ENCODE measurements around the gene MAP6. TPM values are rescaled to one million over a fixed set of nuclear protein-coding genes. Genes with fewer than 3 reads are reported as not detected.

The MAP6 gene
- 1 to 10 TPM; 5.9 to 8.9 (median 7.4) TPM for total RNA-seq
- 3.8 TPM for polyA plus RNA-seq
- long read RNA-seq, donor 1, full-length matches to known transcripts: 30 of 31 reads
- long read RNA-seq, donor 1, partial matches to known transcripts: 0 of 31 reads
- long read RNA-seq, donor 1, other reads (novel, unspliced or antisense): 1 of 31 reads
- long read RNA-seq, donor 2, full-length matches to known transcripts: 6 of 11 reads
- long read RNA-seq, donor 2, partial matches to known transcripts: 0 of 11 reads
- long read RNA-seq, donor 2, other reads (novel, unspliced or antisense): 5 of 11 reads
- long read RNA-seq, donor 3: 0 reads
- long read RNA-seq, donor 4, full-length matches to known transcripts: 14 of 14 reads
- long read RNA-seq, donor 4, partial matches to known transcripts: 0 of 14 reads
- long read RNA-seq, donor 4, other reads (novel, unspliced or antisense): 0 of 14 reads

DNA sequence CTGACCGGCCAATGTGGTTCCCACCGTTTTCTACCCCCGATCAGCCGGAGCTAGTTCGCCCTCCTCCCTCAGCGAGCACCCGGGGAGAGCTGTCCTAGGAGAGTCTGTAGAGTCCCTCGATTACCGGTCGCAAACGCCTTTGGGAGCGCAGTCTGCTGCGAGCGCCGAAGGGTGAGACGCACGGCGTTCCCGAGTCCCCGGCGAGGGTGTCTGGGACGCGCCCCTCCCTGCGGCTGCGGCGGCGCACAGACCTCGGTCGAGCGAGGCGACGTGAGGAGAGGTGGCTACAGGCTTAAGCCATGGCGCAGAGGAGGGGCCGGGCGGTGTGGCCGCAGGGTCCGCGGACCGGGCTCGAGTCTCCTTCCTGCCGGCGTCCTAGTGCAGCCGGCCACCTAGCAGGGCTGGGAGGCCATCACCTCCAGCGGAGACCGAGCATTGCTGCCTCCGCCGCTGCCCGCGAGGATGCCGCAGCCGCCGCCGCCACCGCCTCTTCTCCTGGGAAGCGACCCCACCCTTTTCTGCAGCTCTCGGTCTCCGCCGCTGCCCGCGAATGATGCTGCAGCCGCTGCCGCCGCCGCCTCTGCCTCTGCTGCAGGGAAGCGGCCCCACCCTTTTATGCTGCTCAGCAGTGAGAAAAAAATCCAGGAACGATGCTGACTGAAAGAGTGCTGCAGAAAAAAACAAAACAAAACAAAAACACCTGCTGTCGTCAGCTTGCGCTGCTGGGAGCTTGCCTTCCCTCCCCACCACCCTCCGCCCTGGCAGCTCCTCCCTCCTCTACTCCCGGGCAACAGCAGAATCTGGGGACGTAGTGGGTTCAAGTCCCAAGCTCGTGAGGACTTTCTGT, at the start of gene MAP6:
Gene MAP6, minus strand, starts transcription at position 588 of the 847 bp plus-strand sequence. CDS start 669 bp downstream, outside the sequence.
- DNase-seq (peak; percentile 34 to 71 (median 71)), ATAC-seq (peak; percentile 55 to 74)
- 2% methylated on average over 72 of the region's 72 CpGs for WGBS

DNA sequence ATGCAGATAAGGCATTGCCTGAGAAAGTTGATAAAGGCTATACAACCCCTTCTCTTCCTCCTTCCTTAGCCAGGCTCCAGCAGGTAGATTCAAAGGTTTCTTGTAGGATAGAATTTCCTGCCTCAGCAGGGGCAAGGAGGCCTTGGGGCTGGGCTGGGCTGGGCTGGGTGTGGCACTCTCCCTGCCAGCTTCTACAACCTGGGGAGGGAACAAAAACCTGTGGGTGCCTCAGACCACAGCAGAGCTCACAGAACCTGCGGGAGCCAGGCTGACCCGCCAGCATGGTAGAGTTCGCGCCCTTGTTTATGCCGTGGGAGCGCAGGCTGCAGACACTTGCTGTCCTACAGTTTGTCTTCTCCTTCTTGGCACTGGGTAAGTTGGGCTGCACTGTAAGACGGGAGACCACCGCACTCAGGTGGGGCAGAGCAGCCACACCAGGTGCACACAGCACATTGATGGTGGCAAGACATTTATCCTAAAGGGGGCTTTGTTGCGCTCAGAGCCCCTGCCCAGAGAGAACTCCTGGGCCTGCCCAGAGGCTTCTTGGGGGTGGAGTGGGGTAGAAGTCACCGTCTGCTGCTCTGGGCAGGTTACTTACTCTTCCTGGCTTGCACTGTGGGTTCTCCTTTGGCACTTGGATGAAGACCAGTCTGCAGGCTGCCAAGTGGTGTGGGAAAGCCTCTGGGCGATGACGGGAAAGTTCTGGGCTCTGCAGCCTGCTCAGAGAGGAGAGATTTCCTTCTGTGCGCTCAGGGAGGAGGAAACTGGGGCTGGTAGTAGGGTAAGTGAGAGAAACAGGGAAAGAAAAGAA, 49.0 kb upstream of the MAP6 start, which contains the start of gene MOGAT2:
Gene MOGAT2, plus strand, starts transcription at position 231 of the 811 bp plus-strand sequence. Its CDS starts 51 bp downstream, at position 282.
- Histone ChIP-seq H3K27me3 (ENCODE audit: control insufficient read depth, insufficient read depth) (no peaks in the 10 kb centered on the region), H3K4me3 (ENCODE audit: low read length) (no peak within 1 kb of the TSS), H3K27ac (ENCODE audit: low read length) (no peak within 1 kb of the TSS), H3K9me3 (ENCODE audit: control insufficient read depth, low read length) (no peaks in the 10 kb centered on the region), H3K4me1 (ENCODE audit: control insufficient read depth, insufficient read depth, low read length) (no peaks in the 10 kb centered on the region)
- ATAC-seq (no peak), DNase-seq (no peak)
- WGBS: 78% methylated on average over 13 of the region's 13 CpGs
- intact Hi-C loops (cut with DNase I): loop anchor here in 1 of 4 donors (10.0 kb wide), 1 partner anchor 47 kb away; the partner anchor contains the start of gene DGAT2

More for the DNA sequence above, at the start of gene MAP6:
- Histone ChIP-seq H3K9me3 (ENCODE audit: control insufficient read depth, low read length) (no peaks in the 10 kb centered on the region), H3K4me3 (ENCODE audit: low read length) (peak within 1 kb of the TSS; percentile 52), H3K27ac (ENCODE audit: low read length) (no peak within 1 kb of the TSS), H3K27me3 (ENCODE audit: control insufficient read depth, insufficient read depth) (no peaks in the 10 kb centered on the region), H3K4me1 (ENCODE audit: control insufficient read depth, insufficient read depth, low read length) (peaks cover 2% of the 10 kb centered on the region)
- intact Hi-C loops (cut with DNase I): loop anchor here in 1 of 4 donors (5.0 kb wide), 1 partner anchor 86 kb away; no protein-coding TSS in a partner anchor

- Histone ChIP-seq H3K4me1 (ENCODE audit: control insufficient read depth, insufficient read depth, low read length) (no peaks in the 10 kb centered on the region), H3K27ac (ENCODE audit: low read length) (no peak overlapping the region), H3K27me3 (ENCODE audit: control insufficient read depth, insufficient read depth) (no peaks in the 10 kb centered on the region), H3K4me3 (ENCODE audit: low read length) (no peak overlapping the region), H3K9me3 (ENCODE audit: control insufficient read depth, low read length) (no peaks in the 10 kb centered on the region)
- intact Hi-C loops (cut with DNase I): loop anchor here in 1 of 4 donors (10.0 kb wide), 1 partner anchor 48 kb away; the partner anchor contains the start of gene DGAT2
- WGBS: 72% methylated on average over 3 of the region's 3 CpGs
- ATAC-seq (no peak), DNase-seq (no peak)
Observed at GRCh38 chr11:75716659-75717058, 47.8 kb upstream of the MAP6 start.

- Histone ChIP-seq H3K4me1 (ENCODE audit: control insufficient read depth, insufficient read depth, low read length) (no peaks in the 10 kb centered on the region), H3K27me3 (ENCODE audit: control insufficient read depth, insufficient read depth) (no peaks in the 10 kb centered on the region), H3K4me3 (ENCODE audit: low read length) (no peak overlapping the region), H3K9me3 (ENCODE audit: control insufficient read depth, low read length) (no peaks in the 10 kb centered on the region), H3K27ac (ENCODE audit: low read length) (no peak overlapping the region)
- WGBS: 84% methylated on average over 2 of the region's 2 CpGs
- DNase-seq (no peak), ATAC-seq (no peak)
- intact Hi-C loops (cut with DNase I): loop anchor here in 1 of 4 donors (10.0 kb wide), 1 partner anchor 49 kb away; the partner anchor contains the start of gene DGAT2
Observed at GRCh38 chr11:75715688-75716087, 46.9 kb upstream of the MAP6 start.

DNA sequence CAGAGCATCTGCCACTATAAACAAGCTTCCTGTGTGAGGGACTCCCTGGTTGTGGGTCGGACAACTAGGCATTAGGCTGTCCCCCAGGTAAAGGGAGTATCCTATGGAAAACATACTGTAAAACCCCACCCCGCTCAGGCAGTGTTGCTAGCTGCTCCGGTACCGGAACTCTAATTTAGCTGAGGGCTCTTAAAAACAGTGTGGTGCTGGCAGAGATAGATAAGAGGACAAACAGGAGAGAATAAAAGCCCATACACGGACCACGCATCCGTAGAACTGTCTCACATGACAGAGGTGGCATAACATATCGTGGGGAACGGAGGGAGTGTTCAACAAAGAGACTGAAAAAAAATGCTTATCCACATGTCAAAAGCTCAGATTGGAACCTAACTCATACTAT, 45.4 kb upstream of the MAP6 start:
- intact Hi-C loops (cut with DNase I): loop anchor here in 1 of 4 donors (10.0 kb wide), 1 partner anchor 51 kb away; the partner anchor contains the start of gene DGAT2
- WGBS: 63% methylated on average over 9 of the region's 9 CpGs

GRCh38 chr11:75706260-75706729, 37.5 kb upstream of the MAP6 start:
- intact Hi-C loops (cut with DNase I): loop anchor here in 1 of 4 donors (5.0 kb wide), 1 partner anchor 61 kb away; the partner anchor contains the start of gene DGAT2
- no peak overlapping the region for H3K4me3 ChIP-seq (ENCODE audit: low read length)
- H3K27me3 ChIP-seq (ENCODE audit: control insufficient read depth, insufficient read depth): no peaks in the 10 kb centered on the region
- 5% methylated on average over 17 of the region's 17 CpGs for WGBS
- H3K4me1 ChIP-seq (ENCODE audit: control insufficient read depth, insufficient read depth, low read length): no peaks in the 10 kb centered on the region
- DNase-seq: peak; percentile 79 to 84 (median 81)
- H3K9me3 ChIP-seq (ENCODE audit: control insufficient read depth, low read length): no peaks in the 10 kb centered on the region
- peak; percentile 94 to 96 for ATAC-seq
- no peak overlapping the region for H3K27ac ChIP-seq (ENCODE audit: low read length)

More for the DNA sequence above, 45.4 kb upstream of the MAP6 start:
- Histone ChIP-seq H3K27ac (ENCODE audit: low read length) (no peak overlapping the region), H3K27me3 (ENCODE audit: control insufficient read depth, insufficient read depth) (no peaks in the 10 kb centered on the region), H3K9me3 (ENCODE audit: control insufficient read depth, low read length) (no peaks in the 10 kb centered on the region), H3K4me3 (ENCODE audit: low read length) (no peak overlapping the region), H3K4me1 (ENCODE audit: control insufficient read depth, insufficient read depth, low read length) (no peaks in the 10 kb centered on the region)
- DNase-seq: no peak
- no peak for ATAC-seq

GRCh38 chr11:75705541-75705940, 36.7 kb upstream of the MAP6 start:
- no peak overlapping the region for H3K4me3 ChIP-seq (ENCODE audit: low read length)
- H3K27me3 ChIP-seq (ENCODE audit: control insufficient read depth, insufficient read depth): no peaks in the 10 kb centered on the region
- DNase-seq (no peak), ATAC-seq (no peak)
- intact Hi-C loops (cut with DNase I): loop anchor here in 1 of 4 donors (5.0 kb wide), 1 partner anchor 62 kb away; the partner anchor contains the start of gene DGAT2
- no peak overlapping the region for H3K27ac ChIP-seq (ENCODE audit: low read length)
- H3K9me3 ChIP-seq (ENCODE audit: control insufficient read depth, low read length): no peaks in the 10 kb centered on the region
- H3K4me1 ChIP-seq (ENCODE audit: control insufficient read depth, insufficient read depth, low read length): no peaks in the 10 kb centered on the region
- 91% methylated on average over 3 of the region's 3 CpGs for WGBS

GRCh38 chr11:75703695-75704237, 34.9 kb upstream of the MAP6 start:
- no peak for ATAC-seq

GRCh38 chr11:75700940-75701339, 32.1 kb upstream of the MAP6 start:
- no peak for DNase-seq
- Histone ChIP-seq H3K9me3 (ENCODE audit: control insufficient read depth, low read length) (no peaks in the 10 kb centered on the region), H3K27me3 (ENCODE audit: control insufficient read depth, insufficient read depth) (no peaks in the 10 kb centered on the region), H3K4me1 (ENCODE audit: control insufficient read depth, insufficient read depth, low read length) (no peaks in the 10 kb centered on the region), H3K27ac (ENCODE audit: low read length) (no peak overlapping the region), H3K4me3 (ENCODE audit: low read length) (no peak overlapping the region)
- peak; percentile 46 to 76 for ATAC-seq
- intact Hi-C loops (cut with DNase I): no loop called here
- WGBS: 45% methylated on average over 2 of the region's 2 CpGs

More at GRCh38 chr11:75703695-75704237, 34.9 kb upstream of the MAP6 start:
- no peaks in the 10 kb centered on the region for H3K4me1 ChIP-seq (ENCODE audit: control insufficient read depth, insufficient read depth, low read length)
- H3K27me3 ChIP-seq (ENCODE audit: control insufficient read depth, insufficient read depth): no peaks in the 10 kb centered on the region
- intact Hi-C loops (cut with DNase I): no loop called here
- H3K27ac ChIP-seq (ENCODE audit: low read length): no peak overlapping the region
- DNase-seq: no peak
- no peaks in the 10 kb centered on the region for H3K9me3 ChIP-seq (ENCODE audit: control insufficient read depth, low read length)
- no peak overlapping the region for H3K4me3 ChIP-seq (ENCODE audit: low read length)
- WGBS: 87% methylated on average over 7 of the region's 7 CpGs
